ENCODE results near the gene PALLD.
"Not testable (repeated sequence)": the region's sequence is repeated elsewhere in the genome, so short reads cannot be mapped to it uniquely, and the experiment has no call there.

PALLD gene

GRCh38 chr4:168928875-168929274 is 432.0 kb downstream of the PALLD start:
- DNase-seq = no peak

DNA sequence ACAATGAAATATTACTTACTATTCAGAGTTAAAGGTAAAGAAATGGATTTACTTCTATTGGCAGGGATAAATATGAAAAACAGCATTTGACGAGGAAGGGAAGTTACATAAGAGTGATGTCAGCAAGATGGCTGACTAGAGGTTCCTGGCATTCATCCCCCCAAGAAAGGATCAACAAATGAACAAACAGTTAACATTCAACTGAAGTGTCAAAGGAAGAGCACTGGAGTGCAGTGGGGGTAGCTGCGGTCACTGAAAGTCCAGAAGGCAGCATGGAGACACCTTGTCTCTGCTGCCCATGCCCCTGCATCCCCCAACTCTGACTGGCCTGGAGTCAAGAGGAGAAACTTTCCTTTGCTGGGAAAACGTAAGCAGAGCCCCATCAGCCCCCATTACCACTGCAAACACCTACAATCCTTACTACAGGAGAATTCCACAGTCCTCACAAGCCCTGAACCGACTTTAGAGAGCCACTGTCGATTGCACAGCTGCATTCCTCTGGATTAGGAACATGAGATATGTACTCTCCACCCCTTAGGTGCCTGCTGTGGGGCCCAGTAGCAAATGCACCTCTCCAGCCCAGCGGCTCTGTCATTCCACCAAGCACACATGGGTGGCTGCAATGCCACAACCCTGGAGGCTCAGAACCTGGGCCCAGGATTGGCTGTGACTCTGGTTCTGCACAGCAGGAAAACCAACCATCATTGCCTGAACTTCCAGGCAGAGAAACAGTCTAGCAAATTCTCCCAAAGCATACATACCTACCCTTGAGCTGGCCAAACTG is 433.8 kb downstream of the PALLD start:
- no peak for DNase-seq

- no peak for DNase-seq
These were observed 434.4 kb downstream of the PALLD start for GRCh38 chr4:168931215-168931650.

DNA sequence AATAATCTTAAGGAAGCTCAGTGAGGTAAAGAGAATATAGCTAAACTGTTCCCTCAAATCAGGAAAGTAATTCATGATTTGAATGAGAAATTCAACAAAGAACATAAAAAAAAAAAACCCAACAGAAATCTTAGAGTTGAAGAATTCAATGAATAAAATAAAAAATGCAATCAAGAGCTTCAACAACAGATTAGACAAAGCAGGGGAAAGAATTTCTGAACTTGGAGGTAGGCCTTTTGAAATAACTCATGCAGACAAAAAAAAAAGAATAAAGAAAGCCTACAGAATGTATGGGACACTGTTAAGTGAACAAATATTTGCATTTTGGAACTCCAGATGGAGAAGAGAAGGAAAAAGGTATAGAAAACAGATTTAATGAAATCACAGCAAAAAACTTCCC is 435.3 kb downstream of the PALLD start:
- no peak for DNase-seq

DNA sequence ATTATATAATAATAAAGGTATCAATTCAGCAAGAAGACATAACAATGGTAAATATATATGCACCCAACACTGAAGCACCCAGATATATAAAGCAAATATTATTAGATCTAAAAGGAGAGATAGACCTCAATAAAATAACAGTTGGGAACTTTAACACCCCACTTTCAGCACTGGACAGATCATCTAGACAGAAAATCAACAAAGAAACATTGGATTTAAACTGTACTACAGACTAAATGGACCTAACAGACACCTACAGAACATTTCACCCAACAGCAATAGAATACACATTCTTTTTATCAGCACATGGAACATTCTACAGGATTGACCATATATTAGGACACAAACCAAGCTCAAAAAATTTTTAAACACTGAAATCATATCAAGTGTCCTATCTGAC is 436.6 kb downstream of the PALLD start:
- DNase-seq = no peak

- not testable (repeated sequence) for DNase-seq
These were observed 440.6 kb downstream of the PALLD start for GRCh38 chr4:168937473-168937872.

DNA sequence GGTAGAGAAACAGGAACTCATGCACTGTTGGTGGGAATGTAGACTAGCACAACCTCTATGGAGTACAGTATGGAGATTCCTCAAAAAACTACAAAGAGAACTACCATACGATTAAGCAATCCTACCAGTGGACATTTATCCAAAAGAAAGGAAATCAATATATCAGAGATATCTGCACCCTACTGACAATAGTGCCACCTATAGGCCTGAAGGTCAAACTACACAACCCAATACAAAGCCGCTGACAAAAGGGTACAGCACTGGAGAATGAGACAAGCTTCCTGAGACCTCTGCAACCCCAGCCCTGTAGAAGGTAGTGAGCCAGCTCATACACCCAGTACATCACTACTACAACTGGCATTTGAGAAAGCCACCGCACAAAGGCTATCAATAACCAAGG is 446.1 kb downstream of the PALLD start:
- no peak for DNase-seq

- no peak for DNase-seq
These were observed 448.4 kb downstream of the PALLD start for GRCh38 chr4:168945291-168945690.

DNA sequence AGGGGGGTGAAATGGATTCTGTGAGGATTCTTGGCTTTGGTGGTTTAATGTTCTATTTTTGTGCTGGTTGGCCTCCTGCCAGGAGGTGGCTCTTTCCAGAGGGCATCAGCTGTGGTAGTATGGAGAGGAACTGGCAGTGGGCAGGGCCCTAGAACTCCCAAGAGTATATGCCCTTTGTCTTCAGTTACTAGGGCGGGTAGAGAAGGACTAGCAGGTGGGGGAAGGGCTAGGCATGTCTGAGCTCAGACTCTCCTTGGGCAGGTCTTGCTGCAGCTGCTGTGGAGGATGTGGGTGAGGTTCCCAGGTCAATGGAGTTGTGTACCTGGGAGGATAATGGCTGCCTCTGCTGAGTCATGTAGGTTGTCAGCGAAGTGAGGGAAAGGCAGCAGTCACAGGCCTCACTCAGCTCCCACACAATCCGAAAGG is 456.0 kb downstream of the PALLD start:
- peak; percentile 3 for DNase-seq

DNA sequence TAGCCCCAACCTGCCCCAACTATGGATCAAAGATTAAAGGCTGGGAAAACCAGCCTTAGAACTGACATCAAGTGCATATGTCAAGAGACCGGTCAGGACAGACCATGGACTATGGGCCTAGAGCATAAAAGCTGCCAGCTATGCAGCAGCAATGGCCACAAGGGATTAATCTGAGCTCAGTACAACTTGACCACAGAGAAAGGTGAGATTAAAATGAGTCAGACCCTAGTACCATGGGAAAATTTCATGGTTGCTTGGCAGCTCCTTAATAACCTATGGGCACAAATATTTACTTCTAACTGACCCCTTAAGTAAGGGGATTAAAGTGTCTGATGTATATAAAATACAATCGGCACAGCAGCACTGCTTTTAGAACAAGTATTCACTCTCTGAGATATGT is 458.8 kb downstream of the PALLD start:
- no peak for DNase-seq

GRCh38 chr4:168960716-168961115 is 463.9 kb downstream of the PALLD start:
- DNase-seq = no peak

DNA sequence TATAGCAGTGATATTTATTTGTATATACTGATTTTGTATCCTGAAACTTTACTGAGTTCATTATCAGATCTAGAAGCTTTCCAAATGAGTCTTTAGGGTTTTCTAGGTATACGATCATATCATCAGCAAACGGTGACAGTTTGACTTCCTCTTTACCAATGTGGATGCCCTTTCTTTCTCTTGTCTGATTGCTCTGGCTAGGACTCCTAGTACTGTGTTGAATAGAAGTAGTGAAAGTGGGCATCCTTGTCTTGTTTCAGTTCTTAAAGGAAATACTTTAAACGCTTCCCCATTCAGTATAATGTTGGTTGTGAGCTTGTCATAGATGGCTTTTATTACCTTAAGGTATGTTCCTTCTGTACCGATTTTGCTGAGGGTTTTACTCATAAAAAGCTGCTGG is 475.7 kb downstream of the PALLD start:
- DNase-seq = no peak

All from NCI-H1105 (cell line).